Muscle layer of duodenum (tissue), 2 donors: ENCODE results near the gene KDM3A.

Source experiments
- H3K27ac ChIP-seq: one replicate; pipeline ENCODE4 v1.7.0; 2013; ENCODE audit warnings: mild to moderate bottlenecking, low read length
- H3K27me3 ChIP-seq: one replicate; pipeline ENCODE4 v1.7.0; 2013; ENCODE audit warnings: low read depth, mild to moderate bottlenecking, control low read depth, low read length
- H3K36me3 ChIP-seq, 2 donors: one replicate each; pipeline ENCODE4 v1.7.0; 2013; ENCODE audit warnings: low read length in 2 of 2, control low read depth in 1 of 2, mild to moderate bottlenecking in 1 of 2; ENCODE audit not compliant: insufficient read depth in 2 of 2, control insufficient read depth in 1 of 2
- H3K4me1 ChIP-seq, 2 donors: one replicate each; pipeline ENCODE4 v1.7.0; 2013; ENCODE audit warnings: low read length in 2 of 2, mild to moderate bottlenecking in 2 of 2, control low read depth in 1 of 2, moderate library complexity in 1 of 2; ENCODE audit not compliant: insufficient read depth in 2 of 2, control insufficient read depth in 1 of 2
- H3K4me3 ChIP-seq, 2 donors: one replicate each; pipeline ENCODE4 v1.7.0; 2013; ENCODE audit warnings: low read length in 2 of 2, low read depth in 1 of 2, mild to moderate bottlenecking in 1 of 2
- H3K9me3 ChIP-seq, 2 donors: one replicate each; pipeline ENCODE4 v1.7.0; 2013; ENCODE audit warnings: low read length in 2 of 2, control low read depth in 1 of 2, mild to moderate bottlenecking in 1 of 2; ENCODE audit not compliant: control insufficient read depth in 1 of 2
- donor health status: healthy.

Gene KDM3A

GRCh38 chr2:86521922-86522321 lies 80.8 kb downstream of the KDM3A start:
- Histone ChIP-seq H3K27ac (no peak overlapping the region), H3K36me3 (peaks cover 5 to 8% of the 10 kb centered on the region in 2 donors), H3K4me3 (no peak overlapping the region), H3K9me3 (no peaks in the 10 kb centered on the region), H3K27me3 (no peaks in the 10 kb centered on the region), H3K4me1 (no peaks in the 10 kb centered on the region)

GRCh38 chr2:86522711-86523110 lies 81.5 kb downstream of the KDM3A start:
- Histone ChIP-seq H3K9me3 (no peaks in the 10 kb centered on the region), H3K36me3 (peaks cover 5 to 15% of the 10 kb centered on the region in 2 donors), H3K4me1 (no peaks in the 10 kb centered on the region), H3K27ac (no peak overlapping the region), H3K4me3 (no peak overlapping the region), H3K27me3 (no peaks in the 10 kb centered on the region)

- Histone ChIP-seq H3K4me3 (no peak overlapping the region), H3K4me1 (no peaks in the 10 kb centered on the region), H3K9me3 (no peaks in the 10 kb centered on the region), H3K27ac (no peak overlapping the region), H3K27me3 (no peaks in the 10 kb centered on the region), H3K36me3 (peaks cover 5 to 19% of the 10 kb centered on the region in 2 donors)
Measured at GRCh38 chr2:86523491-86523890, 82.3 kb downstream of the KDM3A start.

GRCh38 chr2:86525421-86526340 lies 84.5 kb downstream of the KDM3A start:
- Histone ChIP-seq H3K4me1 (no peaks in the 10 kb centered on the region), H3K9me3 (no peaks in the 10 kb centered on the region), H3K36me3 (peaks cover 5 to 19% of the 10 kb centered on the region in 2 donors), H3K27me3 (no peaks in the 10 kb centered on the region), H3K27ac (no peak overlapping the region), H3K4me3 (no peak overlapping the region)

GRCh38 chr2:86533589-86533988 lies 92.4 kb downstream of the KDM3A start:
- no peak overlapping the region for H3K4me3 ChIP-seq
- H3K36me3 ChIP-seq = no peaks in the 10 kb centered on the region
- H3K27me3 ChIP-seq = no peaks in the 10 kb centered on the region
- H3K27ac ChIP-seq = no peak overlapping the region
- H3K9me3 ChIP-seq = no peaks in the 10 kb centered on the region
- no peaks in the 10 kb centered on the region for H3K4me1 ChIP-seq

GRCh38 chr2:86541334-86541733 lies 100.2 kb downstream of the KDM3A start:
- no peaks in the 10 kb centered on the region for H3K36me3 ChIP-seq
- H3K27me3 ChIP-seq = no peaks in the 10 kb centered on the region
- no peak overlapping the region for H3K4me3 ChIP-seq
- H3K4me1 ChIP-seq = no peaks in the 10 kb centered on the region
- no peak overlapping the region for H3K27ac ChIP-seq
- H3K9me3 ChIP-seq = no peaks in the 10 kb centered on the region
